RCC 7860 (cell line): ENCODE data around the gene TMEM87B.
"Not testable (repeated sequence)": the region's sequence is repeated elsewhere in the genome, so short reads cannot be mapped to it uniquely, and the experiment has no call there.

Experiments used
- DNase-seq: peaks from one replicate; pipeline ENCODE4 v3.0.0-alpha.2; 2015; ENCODE audit warnings: low spot score
- FAIRE-seq: peaks from 2 replicates; lab custom pipeline; 2012; peaks lifted over from hg19 to GRCh38; lab: Jason Lieb, UNC

Gene TMEM87B

GRCh38 chr2:112065486-112065885 is 10.4 kb downstream of the TMEM87B start:
- FAIRE-seq (no peak), DNase-seq (no peak)

GRCh38 chr2:112065966-112066365 is 10.9 kb downstream of the TMEM87B start:
- DNase-seq (no peak), FAIRE-seq (no peak)

- DNase-seq: not testable (repeated sequence)
Measured at GRCh38 chr2:112069794-112070193, 14.7 kb downstream of the TMEM87B start.

GRCh38 chr2:112073875-112074274 is 18.8 kb downstream of the TMEM87B start:
- DNase-seq: no peak

More at GRCh38 chr2:112069794-112070193, 14.7 kb downstream of the TMEM87B start:
- not testable (repeated sequence) for FAIRE-seq

GRCh38 chr2:112074506-112074905 is 19.4 kb downstream of the TMEM87B start:
- FAIRE-seq: peak; percentile 33

More at GRCh38 chr2:112073875-112074274, 18.8 kb downstream of the TMEM87B start:
- FAIRE-seq: no peak

GRCh38 chr2:112075490-112076260 is 20.6 kb downstream of the TMEM87B start:
- DNase-seq (peak; percentile 20), FAIRE-seq (no peak)

More at GRCh38 chr2:112074506-112074905, 19.4 kb downstream of the TMEM87B start:
- no peak for DNase-seq

- DNase-seq (no peak), FAIRE-seq (no peak)
Measured at GRCh38 chr2:112077814-112078213, 22.7 kb downstream of the TMEM87B start.

GRCh38 chr2:112081262-112081661 is 26.2 kb downstream of the TMEM87B start:
- no peak for FAIRE-seq
- no peak for DNase-seq

GRCh38 chr2:112084689-112085374 is 29.8 kb downstream of the TMEM87B start:
- FAIRE-seq (no peak), DNase-seq (no peak)

GRCh38 chr2:112085375-112085730 is 30.3 kb downstream of the TMEM87B start:
- DNase-seq (no peak), FAIRE-seq (no peak)

- DNase-seq: no peak
- FAIRE-seq: no peak
Measured at GRCh38 chr2:112085916-112086669, 31.0 kb downstream of the TMEM87B start.

GRCh38 chr2:112087346-112088020 is 32.4 kb downstream of the TMEM87B start:
- FAIRE-seq: no peak

GRCh38 chr2:112089375-112089774 is 34.3 kb downstream of the TMEM87B start:
- FAIRE-seq (no peak), DNase-seq (no peak)

More at GRCh38 chr2:112087346-112088020, 32.4 kb downstream of the TMEM87B start:
- DNase-seq: no peak

GRCh38 chr2:112092286-112093041 is 37.4 kb downstream of the TMEM87B start:
- FAIRE-seq: no peak
- peak; percentile 48 for DNase-seq

GRCh38 chr2:112093216-112093615 is 38.1 kb downstream of the TMEM87B start:
- DNase-seq: no peak
- FAIRE-seq: no peak

GRCh38 chr2:112095681-112096080 is 40.6 kb downstream of the TMEM87B start:
- DNase-seq (no peak), FAIRE-seq (no peak)

GRCh38 chr2:112096098-112096497 is 41.0 kb downstream of the TMEM87B start:
- DNase-seq: no peak
- no peak for FAIRE-seq

- no peak for FAIRE-seq
- no peak for DNase-seq
Measured at GRCh38 chr2:112108178-112108832, 53.2 kb downstream of the TMEM87B start.

GRCh38 chr2:112109278-112109677 is 54.2 kb downstream of the TMEM87B start:
- FAIRE-seq (no peak), DNase-seq (no peak)

GRCh38 chr2:112110966-112111365 is 55.9 kb downstream of the TMEM87B start:
- FAIRE-seq (no peak), DNase-seq (no peak)
